Right kidney (tissue), 1 donor: ENCODE data around the gene IL1RAP.

ENCODE experiments used
- DNase-seq: peaks from one replicate; pipeline ENCODE4 v3.0.0-alpha.2; 2016

The IL1RAP gene

GRCh38 chr3:190574473-190574872 is 60.6 kb downstream of the IL1RAP start:
- no peak for DNase-seq

DNA sequence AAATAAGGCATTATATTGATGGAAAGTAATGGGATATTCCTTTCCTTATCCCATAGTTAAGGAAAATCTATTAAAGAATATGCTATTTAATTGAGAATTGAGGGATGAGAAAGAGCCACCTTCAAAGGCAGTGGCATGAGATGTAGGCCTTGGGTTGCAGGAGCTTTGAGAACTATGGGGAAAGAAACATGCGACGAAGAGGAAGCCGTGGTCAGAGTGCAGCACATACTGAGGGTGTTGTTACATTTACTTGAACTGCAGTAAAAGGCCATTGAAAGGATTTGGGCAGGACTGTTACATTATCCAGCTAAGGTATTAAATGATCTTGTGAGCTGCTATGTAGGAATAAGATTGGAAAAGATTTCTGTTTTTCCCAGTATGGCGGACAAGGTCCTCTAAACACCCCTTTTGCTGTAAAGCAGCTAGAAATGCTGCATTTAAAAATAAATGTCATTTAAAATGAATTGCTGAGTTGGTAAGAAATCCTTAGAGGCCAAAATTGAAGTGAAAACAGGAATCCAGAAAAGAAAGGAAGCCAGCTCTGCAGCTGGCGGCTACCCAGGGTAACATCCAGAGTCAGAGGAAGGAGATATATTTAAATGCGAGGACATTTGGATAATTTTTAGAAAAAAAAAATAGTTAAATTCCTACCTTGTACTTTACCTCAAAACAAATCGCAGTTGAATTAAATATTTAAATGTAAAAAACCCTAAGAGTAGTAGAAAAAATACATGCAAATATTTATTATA is 61.7 kb downstream of the IL1RAP start:
- no peak for DNase-seq

- DNase-seq: no peak
Measured at GRCh38 chr3:190577225-190577624, 63.3 kb downstream of the IL1RAP start.

DNA sequence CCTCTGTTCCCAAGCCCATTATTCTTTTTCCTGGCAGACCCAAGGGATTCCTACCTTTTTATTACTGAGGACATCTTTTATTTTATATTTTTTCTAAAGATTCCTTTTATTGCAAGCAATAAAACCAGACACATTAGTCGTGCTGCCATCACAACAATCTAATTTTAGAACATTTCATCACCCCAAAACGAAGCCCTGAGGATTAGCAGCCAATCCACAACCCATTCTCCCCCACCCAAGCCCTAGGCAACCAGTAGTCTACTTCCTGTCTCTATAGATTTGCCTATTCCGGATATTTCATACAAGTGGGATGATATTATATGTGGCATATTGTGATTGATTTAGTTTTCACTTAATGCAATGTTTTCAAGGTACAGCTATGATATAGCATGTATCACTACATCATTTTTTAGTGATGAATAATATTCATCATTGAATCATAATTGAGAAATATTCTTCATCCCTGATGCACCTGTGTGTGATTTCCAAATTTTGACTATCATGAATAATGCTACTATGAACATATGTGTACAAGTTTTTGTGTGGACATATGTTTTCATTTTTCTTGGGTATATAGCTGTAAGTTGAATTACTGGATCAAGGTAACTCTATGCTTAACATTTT is 65.7 kb downstream of the IL1RAP start:
- no peak for DNase-seq

- no peak for DNase-seq
Measured at GRCh38 chr3:190580417-190580816, 66.5 kb downstream of the IL1RAP start.

- no peak for DNase-seq
Measured at GRCh38 chr3:190581041-190581541, 67.2 kb downstream of the IL1RAP start.

GRCh38 chr3:190582667-190583066 is 68.8 kb downstream of the IL1RAP start:
- no peak for DNase-seq

DNA sequence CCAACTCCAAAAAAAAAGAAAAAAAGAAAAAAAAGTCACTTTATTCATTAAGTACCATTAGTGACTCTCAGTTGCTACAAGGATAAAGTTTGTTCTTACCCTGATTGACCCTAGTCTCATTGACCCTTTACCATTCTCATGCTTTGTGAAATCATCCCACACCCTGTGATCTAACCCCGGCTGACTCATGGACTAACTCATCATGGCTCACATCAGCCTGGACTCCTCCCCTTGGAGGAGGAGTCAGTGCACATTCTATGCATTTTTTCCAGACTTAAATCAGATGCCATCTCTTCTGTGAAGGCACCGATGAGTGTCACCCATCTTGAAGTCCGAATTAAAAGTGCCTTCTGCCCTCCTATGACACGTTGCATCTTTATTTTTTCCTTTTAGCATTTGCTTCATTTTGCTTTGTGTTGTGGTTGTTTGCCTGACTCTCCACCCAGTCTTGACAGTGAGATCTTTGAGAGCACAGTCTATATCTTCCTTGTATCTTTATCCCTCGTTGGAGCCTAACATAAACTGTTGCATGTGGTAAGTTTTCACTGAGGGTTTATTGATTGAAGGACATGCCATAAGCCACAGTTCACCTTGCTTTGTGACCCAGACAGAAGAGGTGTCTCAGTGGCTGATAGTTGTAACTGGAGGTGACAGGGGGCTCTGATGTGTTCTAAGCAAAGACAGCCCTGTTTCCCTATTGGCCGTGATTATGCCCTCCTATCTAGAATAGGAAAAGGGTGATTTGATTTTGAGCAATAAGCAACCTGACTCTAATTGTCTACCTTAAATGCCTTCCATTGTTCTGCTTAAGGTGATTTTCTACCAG is 72.1 kb downstream of the IL1RAP start:
- DNase-seq: no peak

DNA sequence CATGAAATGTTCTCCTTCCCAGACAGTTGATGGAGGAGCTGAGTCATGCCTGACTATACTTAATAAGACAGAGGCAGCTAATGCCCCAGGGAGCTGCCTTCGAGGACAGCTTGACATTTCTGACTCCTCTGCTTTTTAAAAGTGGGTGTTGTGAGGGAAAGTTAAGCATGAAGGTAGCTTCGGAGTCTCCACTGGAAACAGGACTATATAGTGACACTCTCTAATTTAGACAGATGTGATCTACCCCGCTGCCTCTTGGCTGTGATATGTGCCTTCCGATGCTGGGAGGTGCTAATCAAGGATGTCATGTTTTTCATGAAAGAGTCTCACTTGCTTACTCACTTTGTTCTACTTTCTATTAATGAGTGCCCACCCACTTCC is 72.7 kb downstream of the IL1RAP start:
- DNase-seq: no peak

GRCh38 chr3:190588570-190588969 is 74.7 kb downstream of the IL1RAP start:
- no peak for DNase-seq

DNA sequence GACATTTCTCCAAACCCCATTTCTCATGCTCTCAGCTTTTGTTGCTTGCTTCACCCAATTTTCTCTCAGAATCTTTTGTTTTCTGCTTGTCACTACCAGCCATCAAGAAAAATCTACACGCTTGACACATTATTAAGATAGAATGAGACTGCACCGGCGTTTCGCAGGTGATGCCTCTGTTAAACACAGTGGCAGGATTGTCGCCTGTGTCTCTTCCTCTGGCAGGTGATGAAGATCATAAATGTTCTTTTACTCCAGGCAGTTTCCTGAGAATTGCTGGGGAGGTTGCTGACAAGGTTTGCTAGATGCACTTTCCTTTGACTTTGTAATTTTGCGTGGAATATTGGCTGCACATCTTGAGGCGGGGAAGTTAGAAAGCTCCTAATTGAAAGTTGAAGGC is 75.4 kb downstream of the IL1RAP start:
- DNase-seq: no peak

DNA sequence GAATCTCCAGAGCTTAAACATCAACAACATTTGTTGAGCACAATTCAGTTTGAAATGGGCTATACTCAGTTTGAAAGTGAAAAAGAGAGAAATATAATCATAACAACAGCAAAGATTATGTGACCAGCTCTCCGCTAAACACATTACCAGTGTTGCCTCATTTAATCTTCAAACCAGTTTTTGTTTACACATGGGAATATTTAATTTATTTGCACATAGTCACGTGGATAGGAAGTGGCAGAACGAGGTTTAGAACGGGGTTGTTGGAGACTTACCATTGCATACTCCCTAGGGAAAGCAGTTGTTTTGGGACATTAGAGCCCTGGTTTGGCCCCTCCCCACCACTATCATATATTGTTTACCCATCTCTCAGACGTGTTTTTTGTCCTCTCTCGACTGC is 77.2 kb downstream of the IL1RAP start:
- DNase-seq: no peak

GRCh38 chr3:190593075-190593474 is 79.2 kb downstream of the IL1RAP start:
- DNase-seq: no peak

- DNase-seq: no peak
Measured at GRCh38 chr3:190594171-190594570, 80.3 kb downstream of the IL1RAP start.

DNA sequence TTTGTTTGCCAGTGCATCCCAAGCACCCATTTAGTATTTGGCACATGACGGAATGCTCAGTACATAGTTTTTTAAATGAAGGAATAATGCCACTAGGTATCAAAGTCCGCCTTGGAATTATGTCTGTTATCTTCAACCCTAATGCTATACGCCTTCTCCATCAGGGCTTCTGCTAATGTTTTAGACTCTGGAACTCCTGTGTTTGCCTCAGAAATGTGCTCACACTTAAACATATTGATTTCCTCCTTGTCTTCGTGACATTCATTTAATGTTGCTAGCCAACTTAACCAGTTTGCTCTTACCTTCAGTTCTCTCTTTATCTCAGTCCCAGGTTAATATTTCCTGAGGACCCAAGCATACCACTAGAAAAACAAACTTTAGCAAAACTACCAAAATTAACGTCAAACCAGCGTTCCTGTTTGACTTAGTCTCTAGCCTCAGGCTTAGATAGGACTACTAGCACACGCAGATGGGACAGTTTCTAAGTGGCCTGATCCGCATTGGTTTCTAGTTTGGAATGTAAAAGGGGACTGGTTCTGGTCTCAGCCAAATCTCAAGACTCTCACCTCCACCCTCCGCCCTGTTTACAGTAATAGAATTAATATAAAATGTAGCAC is 81.4 kb downstream of the IL1RAP start:
- DNase-seq: no peak

GRCh38 chr3:190595807-190596206 is 81.9 kb downstream of the IL1RAP start:
- DNase-seq: no peak

DNA sequence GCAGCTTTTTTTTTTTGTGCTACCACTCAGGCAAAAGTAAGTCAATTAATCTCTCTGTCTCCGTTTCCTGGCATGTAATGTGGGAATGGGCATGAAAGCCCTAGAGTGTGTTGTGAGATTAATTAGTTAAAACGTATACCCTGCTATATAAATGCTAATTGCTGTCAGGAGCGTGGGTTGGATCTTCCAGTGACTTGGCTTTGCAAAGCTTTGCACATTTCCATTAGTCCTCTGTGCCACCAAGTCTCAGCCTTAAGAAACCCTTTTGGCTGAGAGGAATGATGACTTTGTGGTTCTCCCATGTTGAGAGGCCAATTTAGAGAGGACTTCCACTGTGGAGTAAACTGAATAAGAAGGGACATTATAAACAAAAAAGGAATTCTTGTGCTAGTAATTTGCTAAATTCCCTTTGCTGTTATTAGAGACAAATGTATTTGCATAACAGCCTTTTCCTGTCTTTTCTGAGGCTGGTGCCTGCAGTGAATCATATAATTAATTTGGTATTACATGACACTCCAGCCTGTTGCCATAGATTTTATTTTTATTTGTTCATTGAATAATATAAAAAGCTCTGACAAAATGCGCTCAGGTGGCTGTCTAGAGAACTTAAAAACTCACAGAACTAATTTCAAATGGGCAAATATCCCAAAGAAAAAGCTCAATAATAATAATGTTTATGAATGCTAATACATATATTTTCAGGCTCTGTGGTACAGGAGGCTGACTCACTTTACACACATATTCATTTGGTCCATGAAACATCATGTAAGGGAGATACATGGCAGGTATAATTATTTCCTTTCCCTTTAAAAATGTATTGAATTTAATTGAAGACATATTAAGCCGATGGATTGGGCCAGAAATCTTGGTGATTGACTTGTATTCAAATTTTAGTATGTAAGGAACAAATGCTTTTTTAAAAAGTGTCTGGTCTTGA is 82.7 kb downstream of the IL1RAP start:
- no peak for DNase-seq

GRCh38 chr3:190597291-190597690 is 83.4 kb downstream of the IL1RAP start:
- DNase-seq: no peak

DNA sequence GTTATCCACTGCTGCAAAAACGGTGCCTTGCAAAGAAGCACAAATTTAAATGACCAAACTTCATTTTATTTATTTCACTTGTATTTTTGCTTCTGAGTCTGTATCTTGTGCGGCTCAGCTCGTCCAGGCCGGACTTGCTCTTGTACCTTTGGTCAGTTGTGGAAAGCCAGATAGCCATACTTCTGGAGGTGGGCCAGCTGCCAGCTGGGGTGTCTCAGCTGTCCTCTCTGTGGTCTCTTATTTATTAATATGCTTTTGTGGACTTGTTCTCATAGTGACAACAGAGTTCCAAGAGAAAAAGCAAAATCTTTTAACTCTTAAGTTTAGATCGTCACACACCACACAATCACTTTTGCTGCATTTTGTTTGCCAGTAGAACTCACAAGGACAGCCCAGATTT is 87.7 kb downstream of the IL1RAP start:
- DNase-seq: no peak

DNA sequence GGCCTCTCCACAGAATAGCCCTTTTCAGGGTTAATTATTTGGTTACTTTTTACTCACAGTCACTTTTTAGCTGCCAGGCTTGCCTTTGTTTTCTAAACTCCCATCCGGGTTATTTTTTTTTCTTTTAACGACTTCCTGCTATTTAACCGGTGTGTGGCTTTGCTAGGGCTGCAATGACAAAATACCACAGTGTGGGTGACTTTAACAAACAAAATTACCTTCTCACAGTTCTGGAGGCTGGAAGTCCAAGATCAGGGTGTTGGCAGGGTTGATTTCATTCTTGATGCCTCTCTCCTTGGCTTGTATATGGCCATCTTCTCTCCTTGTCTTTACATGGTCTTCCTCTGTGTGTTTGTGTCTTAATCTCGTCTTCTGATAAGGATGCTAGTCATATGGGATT is 91.5 kb downstream of the IL1RAP start:
- DNase-seq: no peak

DNA sequence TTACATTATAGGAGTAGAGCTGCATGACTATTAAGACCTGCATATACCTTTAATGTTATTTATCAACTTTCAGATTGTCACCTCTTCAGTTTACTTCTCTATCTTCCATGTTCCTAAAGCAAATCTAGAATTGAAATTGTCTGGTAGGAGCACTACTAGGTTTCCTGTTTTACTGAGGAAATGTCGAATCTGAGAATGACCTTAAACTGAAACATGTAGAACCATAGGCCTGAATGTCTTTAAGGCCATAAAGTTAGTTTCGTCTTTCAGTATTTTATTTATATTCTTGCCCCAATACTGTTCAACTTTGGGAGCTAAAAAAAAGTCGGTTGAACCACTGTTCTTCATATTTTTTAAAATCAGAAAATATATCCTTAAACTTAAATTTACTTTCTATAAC is 92.7 kb downstream of the IL1RAP start:
- DNase-seq: no peak

DNA sequence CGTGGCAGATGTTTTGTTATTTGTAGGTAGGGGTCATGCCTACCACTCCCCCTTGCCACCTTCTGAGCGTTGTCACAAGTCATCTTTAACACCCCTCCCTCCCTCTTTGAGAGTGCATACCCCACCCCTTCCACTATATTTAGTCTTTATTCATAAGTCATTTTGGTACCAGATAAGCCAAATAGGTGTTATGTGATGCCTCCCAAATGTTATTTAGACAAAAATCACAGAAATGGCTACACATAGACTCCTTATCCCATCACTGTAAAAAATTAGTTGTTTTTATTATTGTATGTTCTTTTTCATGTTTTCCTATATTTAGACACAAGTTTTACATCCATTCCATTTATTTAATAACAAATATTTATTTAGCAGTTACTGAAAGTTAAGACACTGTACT is 93.1 kb downstream of the IL1RAP start:
- no peak for DNase-seq
